Uterus (tissue), 2 donors: ENCODE results near the gene IGLON5.

Source experiments
- CTCF ChIP-seq, 4 experiments: fragments of 200-600 bp in 2 of 4; fragments of 450-650 bp in 2 of 4; sonication (generic) in 2 of 4; IDR thresholded peaks; one replicate each; pipeline ENCODE4 v1.5.1; 2016 to 2019; ENCODE audit warnings: antibody characterized with exemption in 4 of 4, mild to moderate bottlenecking in 2 of 4, moderate library complexity in 1 of 4
- POLR2A ChIP-seq, 2 donors: fragments of 450-650 bp; IDR thresholded peaks; one replicate each; pipeline ENCODE4 v1.6.1; 2016; ENCODE audit warnings: antibody characterized with exemption in 2 of 2, mild to moderate bottlenecking in 1 of 2, moderate library complexity in 1 of 2

DNA sequence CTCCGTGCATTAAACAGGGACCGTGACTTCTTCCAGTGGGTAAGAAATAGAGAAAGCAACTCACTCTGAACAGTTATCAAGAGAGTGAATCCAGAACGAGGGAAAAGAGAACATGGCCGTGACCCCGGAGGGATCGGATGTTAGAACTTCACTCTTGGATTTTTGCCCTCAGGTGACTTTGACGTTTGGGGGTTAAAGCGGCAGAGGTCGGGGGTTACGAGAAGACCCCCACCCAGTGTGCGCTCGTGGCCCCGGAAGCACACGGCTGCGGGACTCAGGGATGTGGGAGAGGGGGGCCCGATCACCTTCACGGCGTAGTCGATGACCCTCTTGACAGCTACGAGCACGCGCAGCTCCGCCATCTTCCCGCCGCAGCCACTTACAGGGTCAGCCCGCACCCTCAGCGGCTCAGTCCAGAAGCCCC is 54.5 kb downstream of the IGLON5 start, which contains the start of gene ETFB:
- TF ChIP-seq POLR2A (IDR thresholded peaks at IDR 0.05) (no peak), CTCF (IDR thresholded peaks at IDR 0.05) (no peak)
